H4 (cell line): ENCODE measurements around the gene ACTR3. TPM values are rescaled to one million over a fixed set of nuclear protein-coding genes. Genes with fewer than 3 reads are reported as not detected.
"Not testable (repeated sequence)": the region's sequence is repeated elsewhere in the genome, so short reads cannot be mapped to it uniquely, and the experiment has no call there.

ENCODE experiments used
- DNase-seq: peaks from one replicate; pipeline ENCODE4 v3.0.0-alpha.2; 2015; ENCODE audit warnings: low spot score
- total RNA-seq: library from RNA; depleted of rRNA; stranded (reverse); fragments of >200 nt; shearing (Covaris generic); gene quantifications from 2 replicates; pipeline ENCODE4 v1.2.3, GENCODE V29; 2014; rRNA removed

ACTR3 gene
- 307 and 351 TPM in 2 replicates for total RNA-seq

DNA sequence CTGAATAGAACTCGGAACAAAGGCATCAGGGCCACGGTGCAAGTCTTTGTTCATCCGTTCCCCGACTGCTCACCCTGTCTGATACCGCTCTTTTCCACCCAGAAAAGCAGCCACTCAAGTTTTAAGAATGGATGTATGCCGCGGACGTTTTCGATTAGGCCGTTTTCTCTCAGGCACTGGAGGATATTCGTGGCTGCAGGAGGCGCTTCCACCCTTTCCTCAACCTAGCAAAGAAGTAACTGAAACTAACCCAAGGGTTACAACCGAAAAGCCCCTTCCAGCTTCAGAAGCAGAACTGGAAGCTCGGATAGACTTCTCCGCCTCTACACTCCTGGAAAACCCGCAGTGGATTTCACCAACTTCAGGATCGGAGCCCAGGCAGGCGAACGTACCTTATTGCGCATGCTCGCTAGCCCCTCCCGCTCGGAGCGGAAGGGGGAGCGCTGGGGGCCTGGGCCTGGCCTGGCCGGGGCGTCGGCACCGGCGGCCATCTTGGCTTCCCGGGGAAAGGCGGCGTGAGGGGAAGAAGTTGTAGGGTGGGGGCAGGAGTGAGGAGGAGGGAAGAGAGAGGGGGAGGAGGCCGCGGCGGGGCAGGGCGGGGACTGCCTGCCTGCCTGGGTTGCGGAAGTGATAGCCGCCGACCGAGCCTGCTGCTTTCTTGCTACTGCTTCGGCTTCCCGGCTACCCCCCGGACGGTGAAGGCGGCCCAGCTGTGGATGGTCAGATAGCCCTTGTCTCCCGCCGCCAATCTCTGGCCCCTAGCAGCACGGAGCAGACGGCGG, at the start of gene ACTR3:
Gene ACTR3, plus strand, starts transcription at position 619 of the 782 bp plus-strand sequence. CDS start 191 bp downstream, outside the sequence.
- DNase-seq = peak; percentile 96

DNA sequence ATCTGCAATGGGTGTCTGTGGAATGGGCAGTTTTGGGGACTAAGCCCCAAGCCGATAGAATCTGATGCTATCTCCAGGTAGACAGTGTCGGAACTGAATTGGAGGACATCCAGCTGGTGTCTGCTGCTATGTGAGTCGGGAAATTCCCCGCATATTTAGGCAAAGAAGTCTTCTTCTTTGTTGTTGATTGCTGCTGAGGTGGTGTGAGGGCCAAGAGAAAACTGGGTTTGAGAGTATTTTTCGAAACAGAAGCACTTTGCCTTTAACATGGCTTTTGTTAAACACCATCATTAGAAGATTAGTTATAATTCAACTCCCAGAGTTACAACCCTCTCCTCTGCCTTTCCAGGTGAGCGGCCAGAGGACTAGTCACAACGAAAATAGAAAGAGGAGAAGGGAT, 49.4 kb upstream of the ACTR3 start:
- no peak for DNase-seq

GRCh38 chr2:113842919-113843736, 46.8 kb upstream of the ACTR3 start:
- DNase-seq = no peak

- DNase-seq = not testable (repeated sequence)
Measured at GRCh38 chr2:113843737-113844050, 46.2 kb upstream of the ACTR3 start.

GRCh38 chr2:113845261-113845660, 44.6 kb upstream of the ACTR3 start:
- no peak for DNase-seq

DNA sequence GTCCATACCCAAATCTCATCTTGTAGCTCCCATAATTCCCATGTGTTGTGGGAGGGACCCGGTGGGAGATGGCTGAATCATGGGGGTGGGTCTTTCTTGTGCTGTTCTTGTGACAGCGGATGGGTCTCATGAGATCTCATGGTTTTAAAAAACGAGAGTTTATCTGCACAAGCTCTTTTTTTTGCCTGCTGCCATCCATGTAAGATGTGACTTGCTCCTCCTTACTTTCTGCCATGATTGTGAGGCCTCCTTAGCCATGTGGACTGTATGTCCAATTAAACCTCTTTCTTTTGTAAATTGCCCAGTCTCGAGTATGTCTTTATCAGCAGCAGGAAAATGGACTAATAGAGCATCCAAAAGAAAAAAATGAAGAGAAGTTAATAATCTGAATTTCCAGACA, 44.1 kb upstream of the ACTR3 start:
- not testable (repeated sequence) for DNase-seq

DNA sequence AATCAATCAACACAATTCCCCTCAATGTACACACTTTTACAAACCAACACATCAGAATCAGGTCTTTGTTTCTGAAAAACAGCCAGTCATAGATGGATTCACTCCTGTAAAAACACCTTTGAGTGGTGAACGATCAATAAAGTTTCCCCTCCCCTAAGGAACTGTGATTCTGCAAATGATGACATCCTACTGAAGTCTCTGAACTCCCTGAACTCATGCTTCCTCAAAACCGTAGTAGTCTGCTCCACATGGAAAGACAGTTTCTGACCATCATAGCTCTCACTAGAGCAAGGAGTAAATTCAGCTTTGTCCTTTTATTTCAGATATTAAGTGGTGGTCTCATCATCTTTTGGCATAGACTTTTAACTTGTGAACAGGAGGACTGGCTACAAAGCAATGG, 43.5 kb upstream of the ACTR3 start:
- no peak for DNase-seq

GRCh38 chr2:113847144-113847543, 42.7 kb upstream of the ACTR3 start:
- DNase-seq = peak; percentile 9

GRCh38 chr2:113848758-113849415, 41.0 kb upstream of the ACTR3 start:
- no peak for DNase-seq

GRCh38 chr2:113850687-113851086, 39.2 kb upstream of the ACTR3 start:
- DNase-seq = no peak

DNA sequence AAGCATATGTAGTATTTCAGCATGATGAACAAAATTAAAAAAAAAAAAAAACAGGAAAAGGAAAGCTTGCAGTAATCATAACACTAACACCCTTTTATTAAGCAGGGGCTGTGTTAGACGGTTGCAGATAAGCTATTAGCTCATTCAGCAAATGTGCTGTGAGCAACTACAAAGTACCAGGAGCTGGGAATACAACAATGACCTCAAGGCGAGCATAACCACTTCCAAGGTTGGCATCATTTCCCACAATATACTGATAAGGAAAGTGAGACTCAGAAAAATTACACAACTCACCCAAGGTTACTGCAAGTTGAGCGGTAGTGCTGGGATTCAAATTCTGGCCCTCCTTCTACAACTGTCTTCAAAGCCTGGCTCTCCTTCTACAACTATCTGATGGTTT, 38.2 kb upstream of the ACTR3 start:
- DNase-seq = peak; percentile 45

GRCh38 chr2:113854208-113854607, 35.7 kb upstream of the ACTR3 start:
- no peak for DNase-seq

DNA sequence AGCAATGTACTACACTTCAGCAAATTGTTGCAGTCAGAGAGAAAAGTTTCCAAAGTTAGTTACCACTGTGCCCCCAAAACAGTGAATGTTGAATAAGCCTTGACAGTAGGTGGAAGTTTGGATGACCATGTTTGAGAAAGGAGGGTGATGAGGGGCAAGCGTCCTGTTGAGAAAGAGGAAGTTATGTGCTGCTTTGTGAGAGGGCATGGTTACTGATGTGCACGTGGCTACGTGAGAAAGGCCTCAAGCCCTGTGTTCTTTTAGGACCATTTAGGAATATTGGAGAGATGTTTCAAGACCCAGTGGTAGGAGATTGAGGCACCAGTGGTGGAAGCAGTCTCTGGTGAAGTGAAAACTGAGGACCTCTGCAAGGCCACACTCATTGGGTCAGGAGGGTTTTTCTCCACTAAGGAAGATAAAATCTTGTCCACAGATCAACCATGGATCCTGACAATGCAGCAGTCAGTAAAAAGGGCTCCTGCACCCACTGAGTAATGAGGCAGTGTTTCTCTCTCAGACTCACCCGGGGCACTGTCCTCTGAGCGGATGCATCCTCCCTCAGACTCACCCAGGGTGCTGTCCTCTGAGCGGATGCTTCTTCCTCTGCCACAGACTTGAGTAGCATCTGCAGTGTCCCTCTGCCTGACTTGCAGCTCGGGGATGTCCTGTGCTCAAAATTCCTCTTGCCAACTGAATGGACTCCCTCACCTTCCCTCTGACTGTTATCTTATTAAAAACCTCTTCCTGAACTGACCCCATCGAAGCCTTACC, 34.7 kb upstream of the ACTR3 start:
- no peak for DNase-seq

DNA sequence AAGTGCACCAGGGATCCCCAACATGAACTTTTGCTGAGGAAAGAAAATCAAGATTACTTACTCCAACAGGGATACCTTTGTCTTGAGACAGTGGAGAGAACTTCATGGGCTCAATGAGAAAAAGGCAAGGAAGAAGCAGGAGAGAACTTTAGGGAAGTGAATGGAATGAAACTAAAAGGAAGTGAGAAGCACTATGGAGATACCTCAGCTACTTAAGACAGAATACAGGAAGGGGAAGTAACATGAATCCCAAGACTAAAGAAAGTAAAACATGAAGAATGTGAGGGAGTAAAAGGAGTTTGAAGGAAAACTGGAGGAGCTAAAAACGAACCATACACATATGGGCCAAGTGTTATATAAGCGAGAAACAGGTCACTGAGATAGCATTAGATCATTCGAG, 32.4 kb upstream of the ACTR3 start:
- no peak for DNase-seq

- DNase-seq = peak; percentile 58
Measured at GRCh38 chr2:113858764-113859163, 31.1 kb upstream of the ACTR3 start.

DNA sequence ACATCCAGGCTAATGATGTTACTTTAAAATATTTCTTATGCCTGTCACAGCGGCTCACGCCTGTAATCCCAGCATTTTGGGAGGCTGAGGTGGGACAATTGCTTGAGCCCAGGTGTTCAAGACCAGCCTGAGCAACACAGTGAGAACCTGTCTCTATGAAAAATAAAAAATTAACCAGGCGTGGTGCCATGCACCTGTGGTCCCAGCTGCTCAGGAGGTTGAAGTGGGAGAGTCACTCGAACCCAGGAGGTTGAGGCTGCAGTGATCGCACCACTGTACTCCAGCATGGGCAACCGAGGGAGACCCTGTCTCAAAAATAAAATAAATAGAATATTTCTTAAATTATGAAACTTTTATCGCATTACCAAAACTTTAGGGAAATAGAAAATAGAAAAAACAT, 28.1 kb upstream of the ACTR3 start:
- no peak for DNase-seq

- no peak for DNase-seq
Measured at GRCh38 chr2:113863144-113863543, 26.7 kb upstream of the ACTR3 start.

DNA sequence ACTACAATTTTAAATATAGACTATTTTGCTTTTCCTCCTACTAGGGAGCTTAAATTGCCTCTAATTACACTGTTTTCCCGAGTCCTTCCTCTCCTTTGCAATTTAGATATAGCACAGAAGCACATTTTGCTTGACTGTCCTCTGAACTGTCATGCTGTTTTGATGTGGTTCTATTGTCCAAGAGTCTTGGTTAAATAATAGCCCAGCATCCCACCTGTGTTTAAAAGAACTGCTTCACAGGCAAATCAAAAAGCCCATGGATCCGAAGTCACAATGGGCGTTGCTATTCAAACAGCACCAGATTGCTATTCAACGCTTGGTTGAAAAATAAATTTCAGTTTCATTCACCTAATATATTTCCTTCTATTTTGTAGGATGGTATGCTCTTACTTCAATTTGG, 22.3 kb upstream of the ACTR3 start:
- DNase-seq = no peak

GRCh38 chr2:113869253-113869652, 20.6 kb upstream of the ACTR3 start:
- DNase-seq = no peak

DNA sequence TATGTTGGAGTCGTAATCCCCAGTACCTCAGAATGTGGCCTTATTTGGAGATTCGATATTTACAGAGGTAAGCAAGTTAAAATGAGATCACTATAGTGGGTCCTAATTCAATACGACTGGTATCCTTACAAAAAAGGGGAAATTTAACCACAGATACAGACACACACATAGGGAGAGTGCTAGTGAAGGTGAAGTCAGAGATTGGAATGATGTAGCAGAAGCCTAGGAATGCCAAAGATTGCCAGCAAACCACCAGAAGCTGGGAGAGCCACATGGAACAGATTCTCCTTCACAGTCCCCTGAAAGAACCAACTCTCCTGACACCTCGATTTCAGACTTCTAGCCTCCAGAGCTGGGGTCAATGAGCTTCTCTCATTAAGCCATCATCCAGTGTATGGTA, 17.7 kb upstream of the ACTR3 start:
- DNase-seq = peak; percentile 22

DNA sequence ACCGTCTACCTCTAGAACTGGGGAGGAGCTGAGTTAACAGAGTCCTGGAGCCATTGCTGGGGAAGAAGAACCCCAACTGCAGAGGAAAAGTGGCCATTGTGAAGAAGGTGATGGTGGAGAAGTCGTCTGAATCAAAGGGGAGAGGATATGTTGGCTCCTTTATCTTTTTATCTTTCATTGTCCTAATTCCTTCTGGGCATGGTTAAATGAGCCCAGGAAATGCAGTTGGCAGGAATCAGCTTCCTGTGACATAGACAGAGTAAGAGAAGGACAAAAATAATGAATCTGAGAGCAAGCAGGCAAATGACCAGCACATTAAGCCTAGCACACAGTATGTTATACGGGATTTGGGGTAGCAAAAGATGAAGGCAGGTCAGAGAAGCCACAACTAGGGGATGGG, 16.0 kb upstream of the ACTR3 start:
- DNase-seq = no peak

DNA sequence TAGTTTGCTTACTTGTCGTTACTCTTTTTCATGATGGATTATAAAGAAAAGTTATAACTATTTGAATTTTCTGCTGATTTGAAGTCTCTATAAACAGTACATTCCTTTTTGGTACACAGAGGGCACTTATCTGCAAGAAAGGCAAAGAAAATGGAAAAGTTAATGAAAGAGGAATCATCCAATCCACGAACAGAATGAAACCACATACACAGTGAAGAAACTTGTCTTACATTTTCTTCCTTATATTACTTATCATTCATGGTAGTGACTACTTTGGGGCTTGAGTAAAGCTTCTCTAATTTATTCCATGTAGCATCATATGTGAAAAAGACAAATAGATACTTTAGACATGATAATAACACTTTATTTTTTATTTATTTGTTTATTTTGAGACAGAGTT, 14.8 kb upstream of the ACTR3 start:
- no peak for DNase-seq
